A673 (cell line): ENCODE results near the gene AGMO. TPM values are rescaled to one million over a fixed set of nuclear protein-coding genes. Genes with fewer than 3 reads are reported as not detected.

Experiments used
- BruUV-seq: library from RNA; stranded (reverse); fragments of 400-500 nt; replicated peaks from 2 replicates; lab custom pipeline; 2021; lab: Mats Ljungman, UMichigan
- CTCF ChIA-PET: fragments of 300-600 bp; sonication (Branson Sonifier 250); formaldehyde crosslinking; loops from one replicate; lab custom pipeline; 2022; ENCODE audit warnings: antibody characterized with exemption; lab: Charles Lee
- POLR2A ChIA-PET: fragments of 300-600 bp; sonication (Branson Sonifier 250); formaldehyde crosslinking; loops from one replicate; lab custom pipeline; 2022; ENCODE audit warnings: antibody characterized with exemption; ENCODE audit not compliant: low non-redundant PET; lab: Charles Lee
- DNase-seq: peaks from one replicate; pipeline ENCODE4 v3.0.0-alpha.2; 2015; ENCODE audit warnings: low spot score
- H3K27ac ChIP-seq: fragments of 200-600 bp; sonication (generic); 2 replicates; pipeline ENCODE4 v1.5.1; 2016; ENCODE audit warnings: mixed run types, low read depth, mild to moderate bottlenecking, mixed read lengths, antibody characterized with exemption, low read length; ENCODE audit not compliant: poor library complexity, severe bottlenecking
- H3K27me3 ChIP-seq: fragments of 200-600 bp; sonication (generic); replicated peaks from 2 replicates; pipeline ENCODE4 v1.6.1; 2017; ENCODE audit warnings: mixed run types, low read depth, mild to moderate bottlenecking, mixed read lengths, antibody characterized with exemption, low read length; ENCODE audit not compliant: insufficient read depth, poor library complexity
- H3K36me3 ChIP-seq: fragments of 200-600 bp; sonication (generic); 2 replicates; pipeline ENCODE4 v1.6.1; 2016; ENCODE audit warnings: mixed run types, mild to moderate bottlenecking, mixed read lengths, antibody characterized with exemption, low read length; ENCODE audit not compliant: insufficient read depth, poor library complexity, severe bottlenecking
- H3K4me1 ChIP-seq: fragments of 200-600 bp; sonication (generic); 2 replicates; pipeline ENCODE4 v1.6.1; 2017; ENCODE audit warnings: mixed run types, mild to moderate bottlenecking, mixed read lengths, antibody characterized with exemption, low read length; ENCODE audit not compliant: insufficient read depth, poor library complexity, severe bottlenecking
- H3K4me3 ChIP-seq: fragments of 200-600 bp; sonication (generic); 2 replicates; pipeline ENCODE4 v1.5.1; 2016; ENCODE audit warnings: low read depth, mixed run types, mild to moderate bottlenecking, mixed read lengths, low read length; ENCODE audit not compliant: poor library complexity, severe bottlenecking
- H3K9me3 ChIP-seq: fragments of 200-600 bp; sonication (generic); 2 replicates; pipeline ENCODE4 v1.6.1; 2016; ENCODE audit warnings: mixed run types, low read depth, mild to moderate bottlenecking, mixed read lengths, antibody characterized with exemption, low read length; ENCODE audit not compliant: poor library complexity, severe bottlenecking
- EZH2 ChIP-seq: fragments of 200-600 bp; sonication (generic); IDR thresholded peaks from 2 replicates; pipeline ENCODE4 v1.6.1; 2017; ENCODE audit warnings: borderline replicate concordance, low read depth, mild to moderate bottlenecking, mixed read lengths, antibody characterized with exemption, low read length; ENCODE audit not compliant: poor library complexity, severe bottlenecking
- intact Hi-C: fragments of 100-400 bp; cut with micrococcal nuclease; formaldehyde crosslinking; loops from one replicate; pipeline ENCODE4 v1.10.0; 2022; ENCODE audit not compliant: unreplicated experiment
- total RNA-seq: library from RNA; stranded (reverse); gene quantifications from 2 replicates; pipeline ENCODE4 v1.2.3, GENCODE V29; 2021
- TF ChIP-seq, protein P1 (sequence below): fragments of 300-800, 200-600 bp; sonication (generic); conservative IDR thresholded peaks from 2 replicates; pipeline ENCODE4 v1.5.1; 2017; ENCODE audit warnings: low read depth, mild to moderate bottlenecking, antibody characterized with exemption, low read length, moderate library complexity, mixed read lengths

Gene AGMO
- total RNA-seq, 1 experiment from 2014 or later, result not detected

GRCh38 chr7:15557686-15558085 is 4.1 kb downstream of the AGMO start:
- Histone ChIP-seq H3K27ac (no peak overlapping the region), H3K9me3 (no peaks in the 10 kb centered on the region), H3K27me3 (no peaks in the 10 kb centered on the region), H3K4me1 (peaks cover 15% of the 10 kb centered on the region), H3K4me3 (no peak overlapping the region), H3K36me3 (no peaks in the 10 kb centered on the region)
- intact Hi-C loops, result loop anchor here (5.0 kb wide), 1 partner anchor 250 kb away; no protein-coding TSS in a partner anchor
- ChIA-PET POLR2A (no interaction called here), CTCF (no interaction called here)
- TF ChIP-seq, protein P1, sequence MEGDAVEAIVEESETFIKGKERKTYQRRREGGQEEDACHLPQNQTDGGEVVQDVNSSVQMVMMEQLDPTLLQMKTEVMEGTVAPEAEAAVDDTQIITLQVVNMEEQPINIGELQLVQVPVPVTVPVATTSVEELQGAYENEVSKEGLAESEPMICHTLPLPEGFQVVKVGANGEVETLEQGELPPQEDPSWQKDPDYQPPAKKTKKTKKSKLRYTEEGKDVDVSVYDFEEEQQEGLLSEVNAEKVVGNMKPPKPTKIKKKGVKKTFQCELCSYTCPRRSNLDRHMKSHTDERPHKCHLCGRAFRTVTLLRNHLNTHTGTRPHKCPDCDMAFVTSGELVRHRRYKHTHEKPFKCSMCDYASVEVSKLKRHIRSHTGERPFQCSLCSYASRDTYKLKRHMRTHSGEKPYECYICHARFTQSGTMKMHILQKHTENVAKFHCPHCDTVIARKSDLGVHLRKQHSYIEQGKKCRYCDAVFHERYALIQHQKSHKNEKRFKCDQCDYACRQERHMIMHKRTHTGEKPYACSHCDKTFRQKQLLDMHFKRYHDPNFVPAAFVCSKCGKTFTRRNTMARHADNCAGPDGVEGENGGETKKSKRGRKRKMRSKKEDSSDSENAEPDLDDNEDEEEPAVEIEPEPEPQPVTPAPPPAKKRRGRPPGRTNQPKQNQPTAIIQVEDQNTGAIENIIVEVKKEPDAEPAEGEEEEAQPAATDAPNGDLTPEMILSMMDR, result no peak
- no peak for TF ChIP-seq EZH2
- no peak for DNase-seq
- BruUV-seq, result no TSS peak

- no peaks in the 10 kb centered on the region for H3K27me3 ChIP-seq
- ChIA-PET POLR2A (no interaction called here), CTCF (no interaction called here)
- peaks cover 15% of the 10 kb centered on the region for H3K4me1 ChIP-seq
- no TSS peak for BruUV-seq
- no peak overlapping the region for H3K27ac ChIP-seq
- DNase-seq, result no peak
- intact Hi-C loops, result loop anchor here (5.0 kb wide), 1 partner anchor 250 kb away; no protein-coding TSS in a partner anchor
- H3K36me3 ChIP-seq, result no peaks in the 10 kb centered on the region
- H3K4me3 ChIP-seq, result no peak overlapping the region
- no peaks in the 10 kb centered on the region for H3K9me3 ChIP-seq
- no peak for TF ChIP-seq EZH2
- TF ChIP-seq, protein P1, result no peak
Observed at GRCh38 chr7:15557186-15557585, 4.6 kb downstream of the AGMO start.

DNA sequence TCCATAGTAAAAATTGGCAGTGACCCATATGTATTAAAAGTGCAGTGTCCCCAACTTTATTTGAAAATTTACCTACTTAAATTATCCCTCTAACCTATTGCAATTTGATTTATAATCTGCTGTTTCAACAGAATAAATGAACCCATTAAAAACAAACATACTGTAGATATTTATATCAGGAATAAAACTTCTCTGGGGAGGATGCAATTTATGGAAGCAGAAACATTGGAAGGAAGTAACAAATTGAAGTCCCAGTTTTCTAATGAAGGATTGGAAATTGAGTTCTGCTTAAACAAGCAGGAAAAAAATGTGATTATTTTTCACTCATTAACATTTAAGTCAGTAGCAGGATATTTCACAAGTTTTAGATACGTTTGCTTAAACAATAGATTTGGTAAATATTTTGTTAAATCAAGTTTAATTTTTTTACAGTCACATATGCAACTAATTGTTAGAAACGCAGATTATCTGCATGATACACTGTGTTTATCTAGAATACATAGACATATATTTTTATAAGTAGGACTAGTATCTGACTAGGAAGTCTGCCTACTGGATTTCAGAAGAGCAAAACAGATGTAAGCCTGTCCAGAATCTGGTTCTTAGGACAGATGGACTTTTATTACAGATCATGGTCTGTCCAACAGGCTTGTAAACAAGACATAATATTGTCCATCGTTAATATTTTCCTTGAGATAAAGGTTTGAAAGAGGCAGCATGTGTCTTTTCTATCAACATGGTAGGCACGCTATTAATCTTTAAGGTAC is 5.3 kb downstream of the AGMO start:
- ChIA-PET POLR2A (no interaction called here), CTCF (no interaction called here)
- no TSS peak for BruUV-seq
- TF ChIP-seq, protein P1, result no peak
- TF ChIP-seq EZH2, result no peak
- H3K4me1 ChIP-seq, result peaks cover 9% of the 10 kb centered on the region
- H3K36me3 ChIP-seq, result no peaks in the 10 kb centered on the region
- intact Hi-C loops, result loop anchor here (5.0 kb wide), 1 partner anchor 249 kb away; no protein-coding TSS in a partner anchor
- no peaks in the 10 kb centered on the region for H3K9me3 ChIP-seq
- no peak overlapping the region for H3K4me3 ChIP-seq
- DNase-seq, result no peak
- H3K27me3 ChIP-seq, result no peaks in the 10 kb centered on the region
- no peak overlapping the region for H3K27ac ChIP-seq
